Erythroblast (primary cell): Measurements from ENCODE around the gene KLC1.

Source experiments
- GATA1 ChIP-seq: IDR thresholded peaks from 2 replicates; pipeline ENCODE4 v1.6.1; 2011; ENCODE audit warnings: low read depth, mild to moderate bottlenecking, control low read depth, low read length, moderate library complexity
- POLR2A ChIP-seq: IDR thresholded peaks from 2 replicates; pipeline ENCODE4 v1.6.1; 2011; ENCODE audit warnings: mild to moderate bottlenecking, low read length

- TF ChIP-seq POLR2A (no peak), GATA1 (no peak)
Measured at GRCh38 chr14:103633391-103633790, 4.4 kb downstream of the KLC1 start.
